Stimulated activated CD8-positive, alpha-beta memory T cell treated with anti-CD3 and anti-CD28 coated beads, Interleukin-4, amount 100 ng/mL, for 24 hours (primary cell): ENCODE results near the gene TMEM232.
"Not testable (repeated sequence)": the region's sequence is repeated elsewhere in the genome, so short reads cannot be mapped to it uniquely, and the experiment has no call there.

Source experiments
- DNase-seq: peaks from one replicate; pipeline ENCODE4 v3.0.0-alpha.2; 2020; ENCODE audit warnings: low read depth

TMEM232 gene

GRCh38 chr5:110707260-110707844, 19.1 kb downstream of the TMEM232 start:
- DNase-seq, result no peak

DNA sequence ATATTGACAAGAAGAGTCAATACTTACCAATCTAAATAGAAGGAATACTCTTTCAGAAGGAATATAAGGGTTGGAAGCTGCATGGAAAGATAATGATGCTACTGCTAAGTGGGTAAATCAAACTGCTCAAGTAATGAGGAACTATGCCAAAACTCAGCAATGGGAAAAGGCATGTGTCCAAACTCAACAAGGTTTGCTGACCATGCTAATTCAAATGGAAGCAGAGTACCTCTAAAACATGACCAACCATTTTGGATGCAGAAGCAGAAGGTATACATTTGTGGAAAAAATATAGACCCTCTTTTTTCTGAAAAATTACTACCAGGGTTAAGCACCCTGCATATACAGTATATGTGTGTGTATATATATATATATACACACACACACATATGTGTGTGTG, 21.1 kb downstream of the TMEM232 start:
- no peak for DNase-seq

- DNase-seq, result no peak
These were observed 23.0 kb downstream of the TMEM232 start for GRCh38 chr5:110703481-110703880.

DNA sequence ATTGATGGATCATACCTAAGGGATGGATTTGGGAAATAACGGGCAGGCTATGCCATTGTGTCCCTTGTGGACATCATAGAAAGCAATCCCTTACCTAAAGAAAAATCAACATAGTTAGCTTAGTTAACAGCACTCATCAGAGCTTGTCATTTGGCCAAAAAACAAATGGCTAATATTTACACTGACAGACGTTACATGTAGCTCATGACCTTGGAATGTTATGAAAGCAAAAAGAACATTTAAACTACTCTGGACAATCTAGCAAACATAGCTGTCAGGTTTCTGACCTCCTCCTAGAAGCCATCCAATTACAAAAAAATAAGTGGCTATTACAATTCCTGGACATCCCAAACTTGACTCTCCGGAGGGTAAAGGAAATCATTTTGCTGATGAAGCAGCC, 23.8 kb downstream of the TMEM232 start:
- DNase-seq, result no peak

DNA sequence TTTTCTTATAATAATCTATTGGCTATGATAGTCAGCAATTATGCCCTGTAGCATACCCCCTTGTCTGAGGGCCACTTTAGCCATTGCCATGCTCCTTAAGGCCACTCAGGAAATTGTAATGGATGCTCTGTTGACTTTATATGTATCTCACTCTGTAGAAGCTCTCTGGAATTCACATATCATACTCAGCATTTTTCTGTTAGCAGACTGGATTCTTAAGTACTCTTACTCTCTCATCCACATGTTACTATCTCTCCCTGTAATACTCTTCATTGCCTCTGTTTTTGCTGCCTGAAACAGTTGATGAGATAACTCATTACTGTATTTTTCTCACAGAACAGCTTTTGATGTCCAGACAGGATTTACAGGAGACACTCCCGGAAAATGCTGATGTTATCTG, 24.2 kb downstream of the TMEM232 start:
- DNase-seq, result no peak

- not testable (repeated sequence) for DNase-seq
These were observed 33.8 kb downstream of the TMEM232 start for GRCh38 chr5:110692669-110693068.

DNA sequence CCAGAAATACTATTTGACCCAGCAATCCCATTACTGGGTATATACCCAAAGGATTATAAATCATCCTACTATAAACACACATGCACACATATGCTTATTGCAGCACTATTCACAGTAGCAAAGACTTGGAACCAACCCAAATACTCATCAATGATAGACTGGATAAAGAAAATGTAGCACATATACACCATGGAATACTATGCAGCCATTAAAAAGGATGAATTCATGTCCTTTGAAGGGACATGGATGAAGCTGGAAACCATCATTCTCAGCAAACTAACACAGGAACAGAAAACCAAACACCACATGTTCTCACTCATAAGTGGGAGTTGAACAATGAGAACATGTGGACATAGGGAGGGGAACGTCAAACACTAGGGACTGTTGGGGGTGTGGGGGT, 35.9 kb downstream of the TMEM232 start:
- not testable (repeated sequence) for DNase-seq

DNA sequence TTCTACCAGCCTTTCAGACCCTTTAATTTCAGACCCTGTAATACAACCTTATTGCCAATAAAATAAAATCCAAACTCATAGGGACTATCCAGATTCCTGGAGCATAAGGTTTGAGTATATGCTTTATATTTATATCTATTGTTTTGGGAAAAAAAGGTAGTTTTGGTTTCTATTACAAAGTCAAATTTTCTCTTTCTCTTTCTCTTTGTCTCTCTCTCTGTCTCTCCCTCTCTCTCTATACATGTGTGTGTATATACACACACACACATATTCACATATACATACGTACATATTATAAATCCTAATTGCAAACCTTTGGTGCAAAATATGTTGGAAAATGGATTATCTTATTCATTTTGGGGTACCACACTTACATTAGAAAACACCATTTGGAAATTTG, 39.0 kb downstream of the TMEM232 start:
- no peak for DNase-seq

GRCh38 chr5:110686270-110686669, 40.2 kb downstream of the TMEM232 start:
- no peak for DNase-seq

GRCh38 chr5:110681953-110682352, 44.5 kb downstream of the TMEM232 start:
- no peak for DNase-seq

DNA sequence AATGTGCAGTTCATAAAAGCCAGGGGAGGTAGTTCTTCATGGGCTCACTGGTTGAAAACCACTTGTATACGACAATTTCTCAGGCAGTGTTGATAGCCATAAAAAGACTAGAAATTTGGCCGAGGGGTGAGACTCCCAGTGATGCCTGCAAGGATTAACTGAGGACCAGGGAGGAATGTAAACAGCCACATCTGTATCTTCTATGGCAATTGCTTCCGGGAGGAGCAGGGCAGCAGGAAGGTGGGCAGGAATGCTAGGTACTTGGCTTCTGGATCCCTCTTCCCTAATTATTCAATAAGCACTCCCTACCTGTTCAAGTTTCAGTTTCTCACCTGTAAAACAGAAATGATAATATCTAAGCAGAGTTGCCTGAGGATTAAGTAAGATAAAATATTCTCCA, 45.4 kb downstream of the TMEM232 start:
- DNase-seq, result no peak

- not testable (repeated sequence) for DNase-seq
These were observed 49.9 kb downstream of the TMEM232 start for GRCh38 chr5:110676554-110676953.

DNA sequence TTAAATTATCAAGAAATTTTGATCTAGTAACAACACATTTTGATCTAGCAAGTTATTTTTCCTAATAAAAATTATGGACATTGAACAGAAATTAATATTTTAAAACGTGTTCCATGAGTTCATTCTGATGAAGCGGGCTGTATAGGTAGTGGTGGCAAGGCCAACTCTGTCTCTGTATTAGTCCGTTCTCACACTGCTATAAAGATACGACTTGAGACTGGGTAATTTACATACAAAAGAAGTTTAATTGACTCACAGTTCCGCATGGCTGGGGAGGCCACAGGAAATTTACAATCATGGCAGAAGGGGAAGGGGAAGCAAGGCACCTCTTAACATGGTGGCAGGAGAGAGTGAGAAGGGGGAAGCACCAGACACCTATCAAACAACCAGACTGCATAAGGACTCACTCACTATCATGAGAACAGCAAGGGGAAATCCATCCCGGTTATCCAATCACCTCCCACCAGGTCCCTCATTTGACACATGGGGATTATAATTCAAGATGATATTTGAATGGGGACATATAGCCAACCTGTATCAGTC, 61.2 kb downstream of the TMEM232 start:
- no peak for DNase-seq

GRCh38 chr5:110663525-110663924, 62.9 kb downstream of the TMEM232 start:
- no peak for DNase-seq

DNA sequence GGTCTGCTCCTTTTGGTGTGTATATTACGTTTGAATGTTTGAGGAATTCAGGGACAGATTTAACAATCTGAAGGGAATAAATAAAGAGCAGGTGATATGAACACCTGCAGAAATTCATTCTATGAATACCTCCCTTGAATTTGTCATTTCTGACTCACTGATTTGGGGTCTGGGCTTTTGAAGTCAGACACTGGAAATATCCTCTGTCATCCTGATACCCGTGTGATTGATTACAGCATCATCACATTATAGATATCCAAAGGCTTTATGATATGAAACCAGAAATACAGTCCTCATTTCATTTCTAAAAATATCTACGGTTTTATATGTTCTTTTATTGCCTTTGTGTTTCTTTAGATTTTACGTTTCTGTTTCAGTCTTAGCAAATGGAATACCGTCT, 68.5 kb downstream of the TMEM232 start:
- no peak for DNase-seq

DNA sequence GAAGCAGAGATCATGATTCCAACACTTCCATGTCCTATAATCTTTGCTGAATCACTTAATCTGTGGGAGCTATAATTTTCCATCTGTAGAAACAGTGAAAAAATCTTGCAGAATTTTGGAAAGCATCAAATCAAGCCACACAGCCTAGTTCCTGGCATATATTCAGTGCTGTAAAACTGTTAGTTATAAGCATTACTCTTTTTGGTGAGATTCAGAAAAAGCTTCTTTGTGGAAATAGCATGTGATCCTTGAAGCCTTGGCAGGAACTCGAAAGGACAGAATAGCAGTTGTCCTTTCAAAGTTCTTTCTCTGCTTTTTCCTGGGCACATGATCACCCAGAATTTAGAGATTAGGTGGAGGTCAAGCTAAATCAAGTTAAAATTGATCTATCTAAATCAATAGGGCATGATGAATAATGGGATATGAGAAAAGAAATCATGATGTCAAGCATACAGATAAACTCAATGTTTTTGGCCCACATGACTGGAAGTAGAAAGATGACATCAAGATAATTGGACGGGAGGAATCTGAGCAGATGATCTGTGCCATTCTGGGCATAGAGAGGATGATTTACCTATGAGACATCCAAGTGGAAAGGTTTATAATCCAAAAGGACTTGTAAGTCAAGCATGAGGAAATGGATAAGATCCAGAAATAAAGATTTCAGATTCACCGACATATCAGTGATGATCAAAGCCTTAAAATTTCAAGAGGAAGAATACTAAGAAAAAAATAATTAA, 73.1 kb downstream of the TMEM232 start:
- DNase-seq, result no peak

GRCh38 chr5:110651507-110651906, 75.0 kb downstream of the TMEM232 start:
- no peak for DNase-seq

GRCh38 chr5:110644357-110644756, 82.1 kb downstream of the TMEM232 start:
- no peak for DNase-seq

DNA sequence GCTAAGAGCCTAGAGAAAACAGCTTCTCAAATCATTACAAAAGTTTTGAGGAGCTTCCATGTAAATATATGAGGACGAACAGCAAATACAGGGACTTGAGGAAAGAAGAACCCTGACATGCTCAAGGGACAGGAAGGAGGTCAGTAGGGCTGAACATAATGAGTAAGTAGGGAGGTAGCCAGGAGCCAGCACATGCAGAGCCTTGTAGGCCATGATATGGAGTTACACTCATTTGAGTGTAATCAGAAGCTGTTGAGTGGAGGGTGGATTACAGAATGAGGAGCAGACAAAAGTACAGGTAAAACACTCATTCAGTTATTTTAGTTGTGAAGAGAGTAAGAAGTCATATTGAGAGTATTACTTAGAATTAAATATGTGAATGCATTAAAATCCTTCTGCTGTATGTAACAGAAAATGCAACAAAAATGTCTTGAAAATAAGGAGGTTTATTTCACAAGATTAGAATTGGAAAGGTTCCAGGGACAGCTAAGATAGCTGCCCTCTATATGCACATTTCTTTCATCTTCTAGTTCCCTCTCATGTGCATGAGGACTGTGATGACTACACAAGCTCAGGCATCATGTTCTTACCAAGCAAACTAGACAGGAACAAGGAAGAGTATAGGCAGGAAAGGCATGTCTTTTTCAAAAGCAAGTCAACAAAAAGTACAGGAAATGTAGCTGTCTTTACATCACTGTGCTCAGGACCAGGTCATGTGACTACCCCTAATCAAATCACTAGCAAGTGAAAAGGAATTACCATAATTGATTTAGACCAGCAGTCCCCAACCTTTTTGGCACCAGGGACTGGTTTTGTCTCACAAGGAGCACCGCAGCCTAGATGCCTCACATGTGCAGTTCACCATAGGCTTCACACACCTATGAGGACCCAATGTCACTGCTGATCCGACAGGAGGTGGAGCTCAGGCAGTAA, 87.2 kb downstream of the TMEM232 start:
- DNase-seq, result no peak

GRCh38 chr5:110634475-110634874, 92.0 kb downstream of the TMEM232 start:
- no peak for DNase-seq

GRCh38 chr5:110631236-110631635, 95.2 kb downstream of the TMEM232 start:
- DNase-seq, result no peak

- DNase-seq, result no peak
These were observed 96.1 kb downstream of the TMEM232 start for GRCh38 chr5:110630350-110630749.
